DND-41 (cell line): ENCODE measurements around the gene FHIP1A.

Experiments
- EZH2 ChIP-seq: IDR thresholded peaks from 3 replicates; pipeline ENCODE4 v1.6.1; 2012; ENCODE audit warnings: borderline replicate concordance, low read depth, mild to moderate bottlenecking, moderate library complexity, low read length, inconsistent platforms; ENCODE audit not compliant: severe bottlenecking
- TF ChIP-seq, protein P1 (sequence below): IDR thresholded peaks from 2 replicates; pipeline ENCODE4 v1.5.1; 2012; ENCODE audit warnings: borderline replicate concordance, low read length, moderate library complexity, mild to moderate bottlenecking; ENCODE audit not compliant: poor library complexity, severe bottlenecking; ENCODE audit errors: extremely low read depth

DNA sequence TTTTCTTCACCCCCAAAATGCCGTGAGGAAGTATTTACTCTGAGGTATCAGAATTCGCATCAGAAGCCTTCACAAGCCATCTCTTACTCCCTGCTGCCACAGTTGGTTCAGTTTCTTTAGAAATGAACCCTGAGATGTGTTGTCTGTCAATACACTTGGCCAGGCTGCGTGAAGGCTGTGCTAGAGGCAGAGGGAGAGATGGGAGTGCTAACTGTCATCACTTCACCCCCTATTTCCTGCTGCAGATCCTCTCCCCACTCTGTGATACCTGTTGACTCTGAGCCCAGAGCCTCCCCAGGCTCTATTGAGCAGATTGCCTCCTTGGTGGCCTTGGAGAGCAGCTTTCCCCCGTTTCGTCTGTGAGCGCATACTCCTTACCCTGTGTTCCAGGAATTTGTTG, 34.8 kb downstream of the FHIP1A start:
- no peak for TF ChIP-seq EZH2
- TF ChIP-seq, protein P1, sequence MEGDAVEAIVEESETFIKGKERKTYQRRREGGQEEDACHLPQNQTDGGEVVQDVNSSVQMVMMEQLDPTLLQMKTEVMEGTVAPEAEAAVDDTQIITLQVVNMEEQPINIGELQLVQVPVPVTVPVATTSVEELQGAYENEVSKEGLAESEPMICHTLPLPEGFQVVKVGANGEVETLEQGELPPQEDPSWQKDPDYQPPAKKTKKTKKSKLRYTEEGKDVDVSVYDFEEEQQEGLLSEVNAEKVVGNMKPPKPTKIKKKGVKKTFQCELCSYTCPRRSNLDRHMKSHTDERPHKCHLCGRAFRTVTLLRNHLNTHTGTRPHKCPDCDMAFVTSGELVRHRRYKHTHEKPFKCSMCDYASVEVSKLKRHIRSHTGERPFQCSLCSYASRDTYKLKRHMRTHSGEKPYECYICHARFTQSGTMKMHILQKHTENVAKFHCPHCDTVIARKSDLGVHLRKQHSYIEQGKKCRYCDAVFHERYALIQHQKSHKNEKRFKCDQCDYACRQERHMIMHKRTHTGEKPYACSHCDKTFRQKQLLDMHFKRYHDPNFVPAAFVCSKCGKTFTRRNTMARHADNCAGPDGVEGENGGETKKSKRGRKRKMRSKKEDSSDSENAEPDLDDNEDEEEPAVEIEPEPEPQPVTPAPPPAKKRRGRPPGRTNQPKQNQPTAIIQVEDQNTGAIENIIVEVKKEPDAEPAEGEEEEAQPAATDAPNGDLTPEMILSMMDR, result no peak
